RWPE1 (cell line): ENCODE data around the gene DMC1.
A peak's percentile ranks its signal among the peaks of the same experiment; 100 is the strongest.

Experiments
- CTCF ChIA-PET: fragments of 350-600 bp; sonication (Branson Sonifier 250); formaldehyde crosslinking; extraction: SDS; loops from one replicate; lab custom pipeline; 2021; lab: Yijun Ruan, JAX
- POLR2A ChIA-PET: fragments of 400-600 bp; formaldehyde crosslinking; extraction: SDS; loops from one replicate; lab custom pipeline; 2020; ENCODE audit warnings: antibody characterized with exemption; ENCODE audit not compliant: low non-redundant PET; lab: Yijun Ruan, JAX
- DNase-seq: peaks from one replicate; pipeline ENCODE4 v3.0.0; 2012; ENCODE audit warnings: low spot score
- H3K27ac ChIP-seq: fragments of 450-650 bp; 2 replicates; pipeline ENCODE4 v1.5.1; 2017
- TF ChIP-seq, protein P1 (sequence below): fragments of 450-650 bp; conservative IDR thresholded peaks from 2 replicates; pipeline ENCODE4 v1.5.1; 2017; ENCODE audit warnings: low read depth, mild to moderate bottlenecking

The DMC1 gene

DNA sequence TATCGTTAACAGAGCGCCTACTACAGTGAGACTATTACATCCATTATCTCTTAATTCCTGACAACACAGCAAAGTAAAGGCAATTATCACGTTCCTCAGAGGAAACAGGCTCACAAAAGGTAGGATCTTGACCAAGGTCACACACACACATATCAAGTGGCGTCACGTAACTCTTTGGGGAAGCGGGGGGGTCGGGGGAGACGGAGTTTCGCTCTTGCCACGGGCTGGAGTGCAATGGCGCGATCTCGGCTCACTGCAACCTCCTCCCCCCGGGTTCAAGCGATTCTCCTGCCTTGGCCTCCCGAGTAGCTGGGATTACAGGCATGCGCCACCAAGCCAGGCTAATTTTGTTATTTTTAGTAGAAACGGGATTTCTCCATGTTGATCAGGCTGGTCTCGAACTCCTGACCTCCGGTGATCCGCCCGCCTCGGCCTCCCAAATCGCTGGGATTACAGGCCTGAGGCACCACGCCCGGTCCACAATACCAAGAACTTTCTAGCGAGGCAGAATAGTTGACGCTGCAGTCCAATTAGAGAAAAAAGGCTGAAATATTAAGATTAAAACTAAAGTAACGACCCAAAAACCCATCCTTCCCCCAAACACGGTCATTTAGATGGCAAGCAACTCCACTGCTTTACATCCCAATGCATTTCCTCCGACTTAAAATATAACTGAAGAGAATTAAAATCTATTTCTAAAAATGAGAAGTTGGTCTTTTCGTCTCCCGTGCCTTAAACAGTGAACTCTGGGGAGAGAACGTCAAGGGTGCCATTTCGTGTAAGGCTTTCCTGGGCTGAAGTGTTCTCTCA, 65.0 kb downstream of the DMC1 start:
- ChIA-PET CTCF (no interaction called here), POLR2A (no interaction called here)
- TF ChIP-seq, protein P1, sequence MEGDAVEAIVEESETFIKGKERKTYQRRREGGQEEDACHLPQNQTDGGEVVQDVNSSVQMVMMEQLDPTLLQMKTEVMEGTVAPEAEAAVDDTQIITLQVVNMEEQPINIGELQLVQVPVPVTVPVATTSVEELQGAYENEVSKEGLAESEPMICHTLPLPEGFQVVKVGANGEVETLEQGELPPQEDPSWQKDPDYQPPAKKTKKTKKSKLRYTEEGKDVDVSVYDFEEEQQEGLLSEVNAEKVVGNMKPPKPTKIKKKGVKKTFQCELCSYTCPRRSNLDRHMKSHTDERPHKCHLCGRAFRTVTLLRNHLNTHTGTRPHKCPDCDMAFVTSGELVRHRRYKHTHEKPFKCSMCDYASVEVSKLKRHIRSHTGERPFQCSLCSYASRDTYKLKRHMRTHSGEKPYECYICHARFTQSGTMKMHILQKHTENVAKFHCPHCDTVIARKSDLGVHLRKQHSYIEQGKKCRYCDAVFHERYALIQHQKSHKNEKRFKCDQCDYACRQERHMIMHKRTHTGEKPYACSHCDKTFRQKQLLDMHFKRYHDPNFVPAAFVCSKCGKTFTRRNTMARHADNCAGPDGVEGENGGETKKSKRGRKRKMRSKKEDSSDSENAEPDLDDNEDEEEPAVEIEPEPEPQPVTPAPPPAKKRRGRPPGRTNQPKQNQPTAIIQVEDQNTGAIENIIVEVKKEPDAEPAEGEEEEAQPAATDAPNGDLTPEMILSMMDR: no peak
- peak overlapping the region; percentile 97 for H3K27ac ChIP-seq
- DNase-seq: peak; percentile 13

DNA sequence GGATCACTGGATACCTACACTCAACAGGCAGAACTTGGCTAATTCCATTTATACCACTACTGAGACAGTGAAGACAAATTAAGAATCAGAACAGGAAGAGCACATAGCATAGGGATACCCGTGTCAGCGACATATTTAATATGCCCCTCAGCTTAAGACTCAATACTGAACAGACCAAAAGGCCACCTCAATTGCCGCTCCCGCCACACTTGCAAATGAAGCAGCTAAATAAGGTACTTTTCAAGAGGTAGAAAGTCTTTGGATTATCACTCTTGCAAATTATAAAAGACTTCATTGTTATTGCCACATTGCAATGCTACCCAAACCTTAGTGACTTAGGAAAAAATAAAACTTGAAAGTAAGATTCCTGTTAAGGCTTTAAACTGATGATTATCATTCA, 67.0 kb downstream of the DMC1 start:
- no peak overlapping the region for H3K27ac ChIP-seq
- POLR2A ChIA-PET: no interaction called here
- TF ChIP-seq, protein P1: no peak
- CTCF ChIA-PET: interaction anchor here (0.9 kb wide), 1 partner anchor 16 kb away, joined by 4 read pairs; no protein-coding TSS in a partner anchor
- DNase-seq: no peak

DNA sequence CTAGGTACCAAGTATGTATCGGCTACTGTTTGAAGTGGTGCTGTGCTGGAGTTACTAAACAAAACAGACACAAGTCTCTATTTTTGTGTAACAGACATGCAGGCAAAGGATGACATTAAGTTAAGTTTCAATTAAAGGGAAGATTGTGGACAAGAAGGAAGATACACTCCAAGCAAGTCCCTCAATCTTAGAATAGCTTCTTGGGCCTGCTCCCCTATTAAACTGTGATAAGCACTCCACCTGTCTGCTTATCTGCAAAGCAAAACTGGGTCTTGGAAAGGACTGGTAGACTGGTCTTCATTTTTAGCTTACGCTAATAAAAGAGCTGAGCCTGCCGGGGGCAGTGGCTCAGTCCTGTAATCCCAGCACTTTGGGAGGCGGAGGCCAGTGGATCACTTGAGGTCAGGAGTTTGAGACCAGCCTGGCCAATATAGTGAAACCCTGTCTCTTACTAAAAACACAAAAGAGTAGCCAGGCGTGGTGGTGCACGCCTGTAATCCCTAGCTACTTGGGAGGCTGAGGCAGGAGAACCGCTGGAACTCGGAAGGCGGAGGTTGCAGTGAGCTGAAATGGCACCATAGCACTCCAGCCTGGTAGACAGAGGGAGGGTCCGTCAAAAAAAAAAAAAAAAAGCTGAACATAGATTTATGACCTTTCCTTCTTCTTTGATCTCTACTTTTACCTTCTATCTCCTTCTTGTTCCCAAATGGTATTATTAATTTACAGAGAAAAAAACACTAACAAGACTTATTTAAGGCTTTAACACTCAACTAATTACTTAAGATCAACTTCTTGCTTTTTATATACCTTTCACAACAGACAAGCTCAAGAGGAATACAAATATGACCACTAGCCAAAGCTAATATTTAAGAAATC, 67.9 kb downstream of the DMC1 start:
- TF ChIP-seq, protein P1: no peak
- no peak for DNase-seq
- ChIA-PET POLR2A (no interaction called here), CTCF (interaction anchor here (0.9 kb wide), 1 partner anchor 15 kb away, joined by 4 read pairs; no protein-coding TSS in a partner anchor)
- peak overlapping the region; percentile 20; the same call in 1 of the 2 replicates for H3K27ac ChIP-seq

DNA sequence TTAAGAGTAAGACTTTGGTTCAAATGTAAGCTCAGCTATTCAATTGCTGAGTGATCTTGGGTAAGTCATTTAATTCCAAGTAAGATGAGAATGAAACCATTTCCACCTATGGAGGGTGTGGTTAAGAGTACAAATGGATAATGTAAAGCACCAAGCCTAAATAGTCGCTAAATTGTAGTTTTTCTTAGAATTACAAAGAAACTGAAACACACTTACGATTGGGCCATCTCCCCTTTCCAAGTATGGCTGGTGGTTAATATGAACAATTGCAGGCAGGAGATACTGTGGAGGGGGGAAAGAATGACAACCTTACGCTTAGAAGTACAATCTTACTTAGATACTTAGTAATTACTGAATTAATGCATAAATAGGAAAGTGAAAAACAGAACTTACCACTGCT, 72.1 kb downstream of the DMC1 start:
- POLR2A ChIA-PET: interaction anchor here (0.6 kb wide), 1 partner anchor 57 kb away, joined by 3 read pairs; no protein-coding TSS in a partner anchor
- CTCF ChIA-PET: no interaction called here
- no peak for DNase-seq
- TF ChIP-seq, protein P1: no peak
- no peak overlapping the region for H3K27ac ChIP-seq

DNA sequence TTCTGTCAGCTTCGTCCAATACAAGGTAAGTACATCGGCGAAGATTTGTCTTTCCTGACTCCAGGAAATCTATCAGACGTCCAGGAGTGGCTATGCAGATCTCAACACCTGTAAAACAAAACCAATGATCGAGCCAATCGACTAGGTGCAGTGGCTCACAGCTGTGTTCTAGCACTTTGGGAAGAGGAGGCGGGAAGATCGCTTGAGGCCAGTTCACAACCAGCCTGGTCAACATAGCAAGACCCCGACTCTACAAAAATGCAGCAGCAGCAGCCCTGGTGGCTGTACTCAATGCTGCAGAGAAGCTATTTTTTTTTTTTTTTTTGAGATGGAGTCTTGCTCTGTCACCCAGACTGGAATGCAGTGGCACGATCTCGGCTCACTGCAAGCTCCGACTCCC, 75.0 kb downstream of the DMC1 start:
- POLR2A ChIA-PET: no interaction called here
- CTCF ChIA-PET: no interaction called here
- TF ChIP-seq, protein P1: no peak
- no peak for DNase-seq
- no peak overlapping the region for H3K27ac ChIP-seq

DNA sequence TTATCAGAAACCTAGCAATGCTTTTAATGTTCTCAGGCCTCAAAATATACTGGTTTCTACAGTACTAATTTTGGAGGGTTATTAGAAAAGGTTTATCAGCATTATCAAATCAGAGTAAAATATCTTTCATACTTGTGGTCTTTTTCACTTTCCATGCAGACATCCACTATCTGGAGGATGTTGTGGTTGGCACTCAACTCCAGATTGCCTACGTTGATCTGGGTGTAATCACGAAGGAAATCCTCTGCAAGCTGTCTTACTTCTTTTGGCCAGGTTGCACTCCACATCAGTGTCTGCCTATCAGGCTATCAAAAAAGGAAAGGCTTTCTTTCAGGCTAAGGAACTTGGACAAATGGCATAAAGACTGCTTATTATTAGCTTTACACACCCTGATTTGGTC, 75.5 kb downstream of the DMC1 start:
- ChIA-PET CTCF (no interaction called here), POLR2A (no interaction called here)
- TF ChIP-seq, protein P1: no peak
- H3K27ac ChIP-seq: no peak overlapping the region
- DNase-seq: no peak
